Astrocyte of the spinal cord (primary cell): ENCODE measurements around the gene SRPK1.

Experiments
- DNase-seq: peaks from one replicate; pipeline ENCODE4 v3.0.0; 2011; ENCODE audit warnings: low read depth, low spot score
- H3K4me3 ChIP-seq: 2 replicates; pipeline ENCODE4 v1.5.1; 2011; ENCODE audit warnings: low read depth, mild to moderate bottlenecking, low read length, moderate library complexity
- CTCF ChIP-seq: IDR thresholded peaks from 2 replicates; pipeline ENCODE4 v1.5.1; 2012; ENCODE audit warnings: low read depth, mild to moderate bottlenecking, low read length, inconsistent platforms
- in situ Hi-C: cut with HindIII; loops from 2 replicates; pipeline ENCODE4 v1.10.0; 2017; ENCODE audit warnings: low sequenced_read_pairs

SRPK1 gene

GRCh38 chr6:35960187-35960586, 39.3 kb upstream of the SRPK1 start:
- no peak for DNase-seq
- TF ChIP-seq CTCF: no peak
- H3K4me3 ChIP-seq: no peak overlapping the region
- in situ Hi-C loops: no loop called here

GRCh38 chr6:35955970-35956369, 35.1 kb upstream of the SRPK1 start:
- no peak for DNase-seq
- in situ Hi-C loops: no loop called here

GRCh38 chr6:35955521-35955920, 34.6 kb upstream of the SRPK1 start:
- no peak for DNase-seq
- in situ Hi-C loops: no loop called here
- TF ChIP-seq CTCF: no peak
- no peak overlapping the region for H3K4me3 ChIP-seq

More at GRCh38 chr6:35955970-35956369, 35.1 kb upstream of the SRPK1 start:
- no peak overlapping the region for H3K4me3 ChIP-seq
- TF ChIP-seq CTCF: peak; percentile 43

- TF ChIP-seq CTCF: no peak
- DNase-seq: no peak
- in situ Hi-C loops: no loop called here
- no peak overlapping the region for H3K4me3 ChIP-seq
Observed at GRCh38 chr6:35955071-35955470, 34.2 kb upstream of the SRPK1 start.

- H3K4me3 ChIP-seq: no peak overlapping the region
- no peak for TF ChIP-seq CTCF
- DNase-seq: no peak
- in situ Hi-C loops: no loop called here
Observed at GRCh38 chr6:35954333-35954732, 33.4 kb upstream of the SRPK1 start.

- in situ Hi-C loops: no loop called here
Observed at GRCh38 chr6:35948725-35949124, 27.8 kb upstream of the SRPK1 start.

More at GRCh38 chr6:35948725-35949124, 27.8 kb upstream of the SRPK1 start:
- DNase-seq: peak; percentile 11
- no peak overlapping the region for H3K4me3 ChIP-seq
- TF ChIP-seq CTCF: peak; percentile 43
